ENCODE measurements around the gene MYO1A.

DNA sequence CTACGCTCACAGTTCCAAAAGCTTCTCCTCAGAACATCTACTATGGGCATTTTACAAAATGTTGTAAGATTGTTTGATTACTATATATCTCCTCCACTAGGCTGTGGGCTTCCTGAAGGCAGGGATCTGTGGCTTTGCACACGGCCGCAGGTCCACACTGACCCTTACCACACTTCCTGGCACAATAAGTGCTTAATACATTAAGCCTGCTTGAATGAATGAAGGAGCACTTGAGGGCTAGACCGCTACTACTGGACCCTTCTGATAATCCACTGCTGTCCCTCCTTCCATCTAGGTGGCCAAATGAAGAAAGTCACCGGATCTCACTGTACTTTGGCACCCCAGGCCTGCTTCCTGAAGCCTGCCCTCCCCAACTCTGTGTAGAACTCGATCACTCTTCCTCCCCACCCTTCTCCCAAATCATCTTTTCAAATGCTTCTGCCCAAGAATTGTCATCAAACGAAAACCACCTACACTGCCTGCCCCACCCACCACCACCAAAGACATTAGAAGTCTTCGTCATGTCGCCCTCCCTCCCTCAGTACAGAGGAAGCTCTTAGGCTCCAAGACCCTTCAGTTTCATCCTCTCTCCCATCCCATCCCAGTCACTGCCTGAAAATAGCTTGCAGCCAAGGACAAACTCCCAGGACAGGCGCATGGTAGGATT is 43.0 kb downstream of the MYO1A start:
- TF ChIP-seq, protein P1, sequence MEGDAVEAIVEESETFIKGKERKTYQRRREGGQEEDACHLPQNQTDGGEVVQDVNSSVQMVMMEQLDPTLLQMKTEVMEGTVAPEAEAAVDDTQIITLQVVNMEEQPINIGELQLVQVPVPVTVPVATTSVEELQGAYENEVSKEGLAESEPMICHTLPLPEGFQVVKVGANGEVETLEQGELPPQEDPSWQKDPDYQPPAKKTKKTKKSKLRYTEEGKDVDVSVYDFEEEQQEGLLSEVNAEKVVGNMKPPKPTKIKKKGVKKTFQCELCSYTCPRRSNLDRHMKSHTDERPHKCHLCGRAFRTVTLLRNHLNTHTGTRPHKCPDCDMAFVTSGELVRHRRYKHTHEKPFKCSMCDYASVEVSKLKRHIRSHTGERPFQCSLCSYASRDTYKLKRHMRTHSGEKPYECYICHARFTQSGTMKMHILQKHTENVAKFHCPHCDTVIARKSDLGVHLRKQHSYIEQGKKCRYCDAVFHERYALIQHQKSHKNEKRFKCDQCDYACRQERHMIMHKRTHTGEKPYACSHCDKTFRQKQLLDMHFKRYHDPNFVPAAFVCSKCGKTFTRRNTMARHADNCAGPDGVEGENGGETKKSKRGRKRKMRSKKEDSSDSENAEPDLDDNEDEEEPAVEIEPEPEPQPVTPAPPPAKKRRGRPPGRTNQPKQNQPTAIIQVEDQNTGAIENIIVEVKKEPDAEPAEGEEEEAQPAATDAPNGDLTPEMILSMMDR (IDR thresholded peaks at IDR 0.05): peak in 1 of 6 experiments; percentile 16
- TF ChIP-seq POLR2A (IDR thresholded peaks at IDR 0.05): no peak
